GM18909 (cell line): Measurements from ENCODE around the gene EPHA4.

Source experiments
- ATAC-seq: cut with Tn5 transposase; IDR thresholded peaks from one replicate; pipeline ENCODE4 v1.9.1; 2021; ENCODE audit warnings: mild to moderate bottlenecking; ENCODE audit not compliant: unreplicated experiment, poor library complexity

EPHA4 gene

DNA sequence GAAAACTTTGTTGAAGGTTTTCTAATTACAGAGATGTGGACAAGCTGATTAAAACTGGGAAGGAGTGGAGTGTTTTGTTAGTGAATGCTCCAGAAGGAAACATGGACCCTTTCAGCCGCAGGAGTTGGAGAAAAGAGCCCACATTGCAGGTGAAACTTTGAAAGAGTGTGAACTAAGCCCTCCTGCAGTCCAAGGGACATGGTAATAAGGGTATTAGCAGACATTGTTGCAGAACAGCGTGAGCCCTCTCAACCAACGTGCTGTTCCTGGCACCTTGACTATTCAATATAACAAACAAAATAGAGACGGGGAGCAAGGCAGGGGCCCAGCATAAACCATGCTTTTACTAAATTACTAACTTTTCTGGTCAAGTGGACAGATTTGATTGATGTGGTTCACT lies 122.7 kb downstream of the EPHA4 start:
- no peak for ATAC-seq

DNA sequence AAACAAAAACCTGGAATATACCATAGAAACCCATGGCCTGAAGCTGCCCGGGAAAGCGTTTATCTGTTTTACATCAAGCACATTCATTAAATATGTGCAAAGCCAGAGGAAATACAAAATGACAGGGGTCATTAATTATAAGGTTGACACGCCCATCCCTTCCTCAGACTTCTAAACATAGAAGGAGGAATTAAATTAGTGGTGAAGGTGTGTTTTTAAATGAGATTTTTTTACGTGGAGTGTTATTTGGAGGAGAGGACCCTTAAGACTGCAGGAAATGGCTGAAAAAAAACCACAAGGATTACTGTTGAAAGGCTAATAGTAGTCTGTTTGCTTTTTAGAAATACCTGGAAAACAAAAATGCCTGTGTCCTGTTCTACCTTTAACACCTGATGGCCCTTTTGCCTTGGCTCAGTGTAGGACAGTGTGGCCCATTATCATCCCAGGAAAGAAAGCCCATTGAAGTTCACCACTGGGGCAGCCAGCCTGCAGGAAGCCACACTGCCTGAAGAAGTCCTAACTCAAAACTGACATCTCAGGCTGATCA lies 123.2 kb downstream of the EPHA4 start:
- no peak for ATAC-seq

DNA sequence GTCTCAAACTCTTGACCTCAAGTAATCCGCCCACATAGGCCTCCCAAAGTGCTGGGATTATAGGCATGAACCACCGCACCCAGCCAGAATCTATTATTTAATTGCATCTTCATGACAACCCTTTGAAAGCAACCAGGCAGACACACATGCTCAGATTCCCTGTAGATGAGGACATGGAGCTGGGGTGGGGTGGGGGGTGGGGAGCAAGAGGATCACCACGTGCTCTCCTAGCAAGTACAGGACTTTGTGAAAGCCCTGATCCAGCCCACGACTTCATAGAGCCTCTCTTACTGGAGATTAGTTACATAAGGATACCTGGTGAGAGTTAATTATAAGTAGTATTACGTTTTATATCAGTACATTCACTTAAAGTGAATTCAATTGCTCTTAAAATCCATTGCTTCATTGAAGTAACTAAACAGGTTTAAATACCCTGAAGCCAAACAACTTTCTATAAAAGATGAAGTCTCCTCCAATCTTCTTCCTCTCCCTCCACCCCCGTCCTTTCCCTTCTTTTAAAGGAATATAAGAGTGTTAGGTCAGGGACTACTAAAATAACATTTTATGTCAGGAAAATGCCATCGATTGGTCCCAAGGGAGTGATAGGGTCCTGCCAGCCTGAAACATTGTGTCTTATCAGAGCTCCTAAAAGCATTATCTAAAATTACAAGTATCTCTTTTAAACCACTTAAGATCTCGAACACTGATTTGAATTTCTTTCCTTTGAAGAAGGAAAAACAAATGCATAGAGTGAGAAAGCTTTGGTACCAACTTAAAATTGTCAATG lies 123.9 kb downstream of the EPHA4 start:
- ATAC-seq: no peak

DNA sequence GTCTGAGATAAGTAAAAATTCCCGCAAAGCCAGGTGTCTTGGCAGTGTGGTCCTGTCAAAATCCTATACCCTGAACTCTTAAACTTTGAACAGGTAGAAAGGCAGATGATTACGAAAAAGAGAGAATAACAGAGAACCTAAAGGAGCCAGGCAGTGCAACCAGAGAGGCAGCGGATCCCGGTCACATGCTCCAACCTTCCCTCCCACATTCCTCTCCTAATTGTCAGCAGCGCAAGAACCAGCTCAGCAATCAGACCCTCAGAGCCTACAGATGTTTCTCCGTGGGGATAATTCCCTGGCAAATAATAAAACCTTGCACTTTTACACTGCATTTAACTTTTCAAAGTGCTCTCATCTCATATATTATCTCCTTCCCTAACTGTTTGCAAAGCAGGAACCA lies 124.8 kb downstream of the EPHA4 start:
- ATAC-seq: no peak

DNA sequence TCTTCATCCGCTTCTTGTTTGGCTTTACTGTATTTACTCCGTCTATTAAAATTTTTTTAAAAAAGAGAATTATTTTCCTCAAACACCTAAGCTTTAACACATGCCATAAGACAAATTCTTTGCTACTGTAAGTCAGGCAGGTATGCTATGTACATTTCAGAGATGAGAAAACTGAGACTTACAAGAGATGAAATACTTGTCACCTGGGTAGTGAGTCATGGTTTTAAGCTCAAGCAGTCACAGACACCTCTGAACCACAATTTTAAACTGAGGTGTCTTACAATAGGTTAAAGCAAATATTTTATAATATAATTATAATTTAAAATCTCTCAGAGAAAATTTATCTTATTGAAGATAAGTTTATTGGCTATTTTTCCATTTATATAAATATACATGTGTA lies 126.0 kb downstream of the EPHA4 start:
- ATAC-seq: no peak

DNA sequence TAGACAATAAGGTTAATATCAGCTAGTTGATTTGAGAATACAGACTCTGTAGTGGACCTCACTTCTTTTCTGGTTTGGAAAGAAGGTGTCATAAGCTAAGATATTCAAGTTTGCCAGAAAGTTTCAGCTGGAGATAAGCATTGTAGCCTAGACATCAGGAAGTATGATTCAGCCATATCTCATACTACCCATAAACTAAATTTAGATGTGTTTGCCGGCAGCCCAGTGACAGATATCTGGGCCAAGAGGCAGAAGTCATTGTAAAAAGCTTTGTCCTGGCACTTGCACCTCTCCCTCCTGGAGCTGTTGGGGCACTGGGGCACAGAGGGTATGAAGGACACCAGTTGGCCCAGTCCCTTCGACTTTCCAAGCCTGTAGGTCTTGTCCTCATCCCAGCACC lies 128.0 kb downstream of the EPHA4 start:
- no peak for ATAC-seq

DNA sequence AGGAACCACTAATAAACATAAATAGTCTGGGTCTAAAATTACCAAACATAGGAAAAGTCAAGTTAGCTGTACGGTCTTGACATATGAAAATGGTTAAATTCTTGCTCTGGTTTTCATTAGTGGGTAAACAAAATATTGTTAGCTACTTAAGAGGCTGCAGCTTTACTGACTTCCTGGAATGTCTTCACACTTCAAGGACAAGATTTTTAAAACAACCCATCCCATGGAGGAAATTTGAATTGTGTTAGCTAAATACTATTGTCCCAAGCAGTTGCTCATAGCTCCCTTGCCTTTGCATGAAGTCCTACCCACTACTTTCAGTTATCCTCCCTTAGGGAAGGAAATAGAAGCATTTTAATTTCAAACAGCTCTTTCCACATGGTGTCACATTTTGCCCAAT lies 128.5 kb downstream of the EPHA4 start:
- no peak for ATAC-seq

DNA sequence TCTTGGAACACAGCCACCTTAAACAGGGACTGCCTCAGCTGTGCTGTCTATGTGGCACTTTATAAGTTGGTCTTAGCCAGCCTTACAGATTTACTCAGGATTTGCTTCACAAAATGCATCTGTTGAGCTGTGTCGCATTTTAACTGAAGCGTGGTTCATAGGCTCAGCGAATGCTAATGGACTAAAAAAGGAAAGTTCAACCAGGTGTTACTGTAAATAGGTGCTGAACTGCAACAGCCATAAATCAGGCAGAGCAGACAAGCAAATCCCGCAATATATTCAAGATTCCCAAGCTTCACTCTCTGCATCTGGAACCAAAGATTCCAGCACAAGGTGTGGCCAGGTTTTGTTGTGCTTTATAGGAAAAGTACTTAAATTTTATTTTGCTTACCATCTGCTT lies 130.0 kb downstream of the EPHA4 start:
- ATAC-seq: no peak

DNA sequence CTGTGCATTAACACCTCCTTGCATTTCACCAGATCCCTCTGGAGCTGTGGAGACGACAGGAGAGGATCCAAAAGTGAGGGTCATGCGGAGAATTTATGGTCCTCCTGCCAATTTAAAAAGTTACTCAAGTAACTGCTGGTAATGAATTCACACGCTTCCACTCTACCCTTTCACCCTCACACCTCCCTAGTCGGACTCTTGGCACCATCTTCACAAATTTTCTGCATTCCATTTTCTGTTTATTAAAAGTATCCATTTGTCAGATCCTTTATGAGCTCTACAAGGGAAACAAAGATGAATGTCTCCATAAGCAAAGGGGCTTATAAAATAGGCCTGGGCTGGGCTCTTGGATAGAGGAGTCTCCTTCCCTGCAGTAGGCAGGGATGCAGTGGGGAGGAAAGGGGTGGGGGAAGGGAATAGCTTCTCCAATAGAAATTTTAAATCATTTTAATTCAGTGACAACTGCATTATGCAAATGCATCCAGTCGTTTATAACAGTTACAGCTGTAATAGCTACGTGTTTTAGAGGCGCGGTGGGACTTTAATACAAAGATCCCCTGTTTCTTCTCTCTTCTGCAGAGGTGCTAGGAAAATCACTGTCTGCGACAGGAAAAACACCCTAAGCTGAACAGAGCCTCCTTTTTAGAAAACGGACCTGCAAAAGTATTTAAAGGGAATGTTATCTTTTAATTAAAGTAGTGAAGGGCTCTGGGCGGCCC lies 132.2 kb downstream of the EPHA4 start:
- ATAC-seq: no peak

DNA sequence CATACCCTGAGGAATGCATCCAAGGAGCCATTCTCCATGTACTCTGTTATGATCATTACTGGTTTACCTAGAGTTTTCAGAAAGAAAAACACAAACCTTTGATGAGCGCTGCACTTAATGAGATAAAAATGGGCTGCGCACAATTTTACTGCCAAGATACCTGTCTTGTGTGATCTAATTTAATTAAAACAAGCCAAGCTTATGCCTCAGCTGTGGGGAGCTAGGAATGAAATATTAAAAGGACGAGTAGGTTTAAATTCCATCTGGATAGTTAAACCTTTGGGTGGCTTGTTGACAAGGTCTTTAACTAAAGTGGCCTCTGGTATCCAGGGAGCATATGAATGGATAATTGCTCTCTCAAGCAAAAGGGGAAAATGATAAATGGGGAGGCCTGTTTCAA lies 135.0 kb downstream of the EPHA4 start:
- no peak for ATAC-seq

DNA sequence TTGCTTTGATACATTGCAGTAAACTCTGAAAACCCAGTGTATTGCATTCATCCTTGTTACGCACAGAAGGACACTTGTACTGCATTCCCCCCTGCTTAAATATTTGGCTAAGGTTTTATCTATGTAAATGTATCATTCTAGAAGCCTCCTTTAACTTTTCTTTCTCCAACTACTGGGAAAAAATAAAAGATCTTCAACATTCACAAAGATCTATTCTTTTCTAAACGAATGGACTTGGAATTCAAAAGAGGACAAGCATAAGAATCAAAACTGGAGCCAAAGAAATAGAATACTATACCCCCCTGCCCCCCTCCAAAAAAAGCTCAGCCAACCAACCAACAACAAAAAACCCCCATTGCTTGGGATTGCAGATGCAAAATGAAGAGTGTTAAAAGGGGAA lies 136.9 kb downstream of the EPHA4 start:
- no peak for ATAC-seq

DNA sequence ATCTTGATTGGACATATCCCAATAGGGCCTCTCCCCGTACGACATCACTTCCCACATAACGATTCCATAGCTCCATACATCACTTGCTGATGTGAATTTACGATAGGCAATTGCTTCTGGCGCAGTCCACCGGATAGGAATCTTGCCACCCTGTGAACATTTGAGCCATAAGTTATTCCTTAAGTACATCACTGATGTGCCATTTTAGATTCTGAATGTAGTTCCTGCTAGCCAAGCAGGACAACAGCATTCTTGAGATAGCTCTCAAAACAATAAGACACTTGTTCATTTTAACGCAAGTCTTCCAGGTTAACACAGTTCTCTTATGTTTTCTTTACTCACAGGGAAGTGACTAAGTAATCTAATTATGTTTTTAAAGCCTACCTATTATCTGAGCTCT lies 138.0 kb downstream of the EPHA4 start:
- no peak for ATAC-seq

DNA sequence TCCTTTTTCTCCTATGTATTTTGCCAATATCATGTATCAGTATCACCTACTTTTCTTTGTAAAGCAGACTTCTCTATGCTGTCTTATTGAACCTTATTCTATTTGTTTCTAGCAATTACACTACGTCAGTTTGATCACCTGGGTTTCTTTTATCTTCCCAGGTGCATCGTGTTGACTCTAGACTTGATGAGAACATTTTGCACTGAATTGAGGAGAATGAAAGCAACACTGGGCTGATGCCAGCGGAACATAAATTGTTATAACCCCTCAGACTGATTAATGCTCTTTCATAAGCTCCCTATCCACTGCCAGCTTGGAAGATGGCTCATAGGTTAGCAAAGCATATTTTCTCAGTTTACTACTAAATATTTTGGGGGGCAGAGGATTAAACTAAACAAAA lies 140.6 kb downstream of the EPHA4 start:
- no peak for ATAC-seq

DNA sequence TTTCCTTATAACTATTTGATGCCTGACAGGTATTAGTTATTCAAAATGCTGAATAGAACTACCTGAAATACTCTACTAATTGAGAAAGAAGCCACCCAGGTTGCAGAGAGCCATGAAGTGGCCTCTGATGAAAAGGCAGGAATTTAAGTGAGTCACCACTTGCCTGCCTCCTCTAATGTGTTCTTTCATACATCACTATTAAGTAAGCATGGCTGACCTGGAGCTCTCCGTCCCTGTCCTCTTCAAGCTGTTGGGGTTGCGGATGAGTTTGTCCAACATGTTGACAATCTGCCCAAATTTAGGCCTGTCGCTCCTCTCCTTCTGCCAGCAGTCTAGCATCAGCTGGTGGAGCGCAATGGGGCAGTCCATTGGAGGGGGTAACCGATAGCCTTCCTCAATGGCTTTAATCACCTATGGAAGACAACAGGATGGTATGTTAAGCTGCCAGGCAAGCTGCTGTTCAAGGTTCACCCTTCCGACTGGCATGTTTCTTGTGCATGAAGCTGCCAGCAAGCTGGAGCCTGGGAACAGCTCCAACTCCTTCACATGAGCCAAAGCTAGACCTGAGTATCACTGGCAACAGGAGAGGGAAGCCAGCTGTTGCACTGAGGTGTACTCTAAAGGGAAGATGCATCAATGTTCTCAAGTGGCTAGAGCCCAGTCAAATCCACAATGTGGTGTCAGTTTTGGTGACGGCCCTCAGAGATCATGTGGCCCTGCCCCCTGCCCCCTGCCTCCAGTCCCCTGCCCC lies 142.2 kb downstream of the EPHA4 start:
- no peak for ATAC-seq

DNA sequence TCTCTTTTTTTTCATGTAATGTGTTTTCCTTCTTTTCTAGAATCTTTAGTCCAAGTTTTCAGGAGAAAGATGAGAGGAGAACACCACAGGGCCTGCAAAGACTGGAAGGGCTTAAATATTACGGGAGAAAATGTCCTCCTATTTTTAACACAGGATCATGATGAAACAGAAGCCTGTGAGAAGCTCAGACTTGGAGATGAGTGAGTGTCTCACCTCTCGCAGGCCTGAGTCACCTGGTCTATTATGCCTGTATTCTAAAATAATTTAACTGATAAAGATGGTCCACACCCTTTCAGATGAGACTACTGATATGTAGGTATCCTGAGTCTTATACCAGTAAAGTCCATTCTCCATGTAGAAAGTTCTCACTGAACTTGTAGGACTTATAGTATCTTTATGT lies 143.2 kb downstream of the EPHA4 start:
- ATAC-seq: no peak

DNA sequence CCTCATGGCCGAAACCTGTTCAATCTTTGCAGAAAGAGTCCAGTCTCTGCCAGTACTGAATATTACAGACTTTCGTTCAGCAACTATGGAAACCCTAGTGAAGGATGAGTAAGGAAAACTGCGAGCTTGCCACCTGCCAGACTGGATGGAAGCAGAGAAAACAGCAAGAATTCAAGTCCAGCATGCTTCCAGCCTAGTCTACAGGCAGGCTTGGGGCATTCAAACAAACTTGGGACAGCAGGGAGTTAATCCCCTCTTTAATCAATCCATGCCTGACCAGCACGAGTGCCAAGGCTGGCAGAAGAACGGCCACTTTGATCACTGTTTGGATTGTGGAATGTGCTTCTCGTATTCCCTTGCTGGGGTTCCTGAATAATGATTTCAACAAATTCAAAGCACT lies 145.2 kb downstream of the EPHA4 start:
- ATAC-seq: no peak

DNA sequence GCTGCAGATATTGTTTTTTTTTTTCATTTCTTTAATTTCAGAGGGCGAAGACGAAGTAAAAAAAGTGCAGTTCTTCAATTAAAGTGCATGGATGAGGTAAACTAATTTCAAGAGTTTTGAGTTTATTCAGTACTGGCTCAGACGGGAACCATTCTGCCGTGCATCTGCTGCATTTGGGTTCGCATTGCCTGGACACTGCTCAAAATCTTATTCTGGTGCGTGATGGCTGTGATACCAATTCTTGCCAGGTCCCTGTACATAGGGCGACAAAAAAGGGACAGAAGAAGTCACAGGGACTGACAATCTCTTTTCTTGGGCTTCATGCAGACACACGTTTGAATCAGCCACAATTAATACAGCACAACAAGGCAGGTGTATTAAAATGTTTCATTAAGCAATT lies 146.2 kb downstream of the EPHA4 start:
- ATAC-seq: no peak

DNA sequence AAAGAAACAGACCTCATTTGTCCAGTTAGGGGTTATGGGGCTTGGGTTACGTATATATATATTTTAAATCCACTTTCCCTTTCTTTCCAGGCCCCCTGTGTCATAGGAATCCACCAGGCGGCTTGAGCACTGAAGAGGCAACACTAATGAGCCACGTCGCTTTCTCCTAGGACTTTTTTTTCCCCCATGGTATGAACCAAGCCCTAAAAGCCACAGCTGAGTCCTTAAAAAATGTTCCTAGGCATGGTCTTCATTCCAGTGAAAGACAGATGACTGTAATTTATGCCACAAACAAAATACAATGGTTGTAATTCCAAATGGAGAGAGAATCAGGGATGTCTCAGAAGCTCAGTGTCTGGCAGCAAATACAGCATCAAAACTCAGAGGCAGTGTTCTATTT lies 146.8 kb downstream of the EPHA4 start:
- ATAC-seq: no peak

DNA sequence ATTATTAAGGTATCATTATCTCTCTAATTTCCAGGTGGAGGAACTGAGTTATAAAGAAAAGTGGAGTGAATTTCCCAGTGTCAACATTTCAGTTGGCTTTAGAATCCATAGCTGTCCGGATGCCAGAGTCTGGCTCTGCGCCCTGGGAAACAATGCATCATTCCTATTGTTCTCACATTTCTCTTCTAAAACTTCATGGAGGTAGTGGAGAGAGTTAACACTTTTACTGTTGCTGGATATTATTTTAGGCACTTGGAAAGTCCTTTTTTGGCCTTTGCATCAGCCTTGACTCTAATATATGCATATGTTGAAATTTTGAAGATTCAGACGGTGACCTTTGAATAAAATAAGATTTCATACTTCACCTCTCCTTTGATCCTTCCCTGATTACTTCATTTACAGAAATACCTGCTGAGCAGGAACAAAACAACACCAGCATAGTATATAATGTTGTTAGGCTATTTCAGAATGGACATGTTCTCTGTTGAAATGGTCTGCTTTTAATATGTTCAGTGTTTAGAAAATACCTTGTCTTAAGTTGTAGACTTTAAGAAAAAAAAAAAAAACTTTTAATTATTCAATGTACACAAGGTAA lies 148.8 kb downstream of the EPHA4 start:
- ATAC-seq: no peak

DNA sequence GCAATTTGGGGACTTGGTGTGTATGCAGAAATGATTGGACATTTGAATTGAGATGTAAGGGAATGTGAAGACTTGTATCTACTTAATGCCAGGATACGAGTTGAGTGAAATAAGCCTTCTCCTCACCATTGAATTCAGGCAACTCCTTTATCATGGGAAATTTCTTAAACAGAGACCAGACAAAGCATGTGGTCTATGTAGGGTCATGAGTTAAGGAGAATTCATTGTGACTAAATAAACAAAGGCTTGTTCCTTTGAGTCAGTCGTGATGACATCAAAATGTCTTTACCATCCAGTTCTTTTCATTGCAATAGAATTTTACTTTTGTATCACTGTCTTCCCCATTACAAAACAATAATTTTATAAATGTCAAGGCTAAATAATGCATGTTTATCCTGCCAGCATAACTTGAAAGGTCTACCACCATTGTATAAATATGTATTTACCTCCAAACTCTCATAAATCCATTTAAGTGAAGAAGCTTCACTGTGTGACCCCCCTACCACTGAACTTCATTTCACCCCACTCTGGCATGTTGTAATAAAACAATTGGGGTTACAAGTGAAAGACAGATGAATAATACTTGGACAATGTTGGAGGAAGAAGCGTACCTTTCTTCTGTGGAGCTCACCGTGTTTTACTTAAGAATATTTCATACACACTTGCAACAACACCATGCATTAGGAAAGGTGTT lies 149.4 kb downstream of the EPHA4 start:
- ATAC-seq: no peak
